HG02943 (cell line): ENCODE data around the gene RAB8B.

Source experiments
- ATAC-seq: cut with Tn5 transposase; IDR thresholded peaks from one replicate; pipeline ENCODE4 v1.9.1; 2021; ENCODE audit warnings: mild to moderate bottlenecking, low read depth, moderate library complexity; ENCODE audit not compliant: unreplicated experiment

RAB8B gene

GRCh38 chr15:63181648-63182047 lies 7.8 kb upstream of the RAB8B start:
- no peak for ATAC-seq

- no peak for ATAC-seq
These were observed 4.2 kb upstream of the RAB8B start for GRCh38 chr15:63185206-63185605.

GRCh38 chr15:63186065-63186464 lies 3.3 kb upstream of the RAB8B start:
- no peak for ATAC-seq

DNA sequence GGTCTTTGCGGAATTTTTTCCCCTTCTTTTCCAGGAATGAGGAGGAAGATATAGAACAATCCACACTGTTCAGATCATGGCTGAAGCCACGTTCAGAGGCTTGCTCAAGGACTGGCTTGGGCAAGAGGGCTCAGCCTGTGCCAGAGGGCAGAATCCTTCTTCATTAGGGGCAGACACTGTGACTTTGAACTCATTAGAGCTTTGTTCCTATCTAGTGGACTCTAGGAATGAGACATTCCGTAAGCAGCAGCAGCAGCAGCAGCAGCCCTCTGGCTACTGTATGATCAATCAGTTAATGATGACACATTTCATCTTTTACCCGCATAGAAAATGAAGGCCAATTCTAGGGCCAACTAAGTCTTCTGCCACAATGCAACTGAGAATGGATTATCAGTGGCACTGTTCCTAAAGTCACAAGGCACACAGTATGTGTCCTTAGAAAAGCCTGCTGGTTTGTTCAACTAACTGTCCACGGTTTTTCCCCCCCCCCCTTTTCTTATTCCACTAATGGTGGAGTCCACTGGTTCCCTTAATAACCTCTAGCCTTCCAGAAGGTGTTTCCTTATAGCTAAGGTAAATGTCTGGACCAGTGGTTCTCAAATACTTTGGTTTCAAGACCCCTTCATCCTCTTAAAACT lies 1.7 kb upstream of the RAB8B start:
- ATAC-seq = no peak

DNA sequence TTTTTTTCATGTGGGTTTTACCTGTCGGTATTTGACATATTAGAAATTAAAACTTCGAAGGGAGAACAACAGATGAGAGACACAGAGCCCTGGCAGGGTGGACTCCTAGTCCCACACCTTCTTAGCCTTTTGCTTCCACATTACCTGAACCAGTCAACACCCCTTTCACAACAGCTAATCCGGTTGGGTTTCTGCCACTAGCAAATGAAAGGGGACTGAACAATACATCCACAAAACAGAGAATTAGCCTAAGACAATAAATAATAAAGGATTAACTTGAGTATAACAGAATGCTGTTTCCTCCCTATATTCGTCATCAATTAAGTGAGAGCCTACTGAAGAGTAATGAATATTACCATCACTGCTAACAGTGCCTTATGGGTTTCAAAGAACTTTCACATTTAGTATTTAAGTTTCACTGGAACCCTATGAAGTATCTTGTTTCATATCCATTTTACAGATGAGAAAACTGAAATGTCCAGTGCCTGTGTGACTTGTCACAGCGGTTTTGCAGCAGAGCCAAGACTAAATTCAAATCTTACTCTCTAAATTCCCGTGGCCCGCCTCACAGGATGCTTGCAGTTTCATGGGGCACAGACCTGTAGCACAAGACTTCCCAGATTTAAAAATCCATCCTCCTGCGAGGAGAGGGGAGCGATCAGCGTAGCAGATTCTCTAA lies 1.0 kb upstream of the RAB8B start:
- no peak for ATAC-seq

- ATAC-seq = no peak
These were observed 749 bp downstream of the RAB8B start for GRCh38 chr15:63189941-63190768.

DNA sequence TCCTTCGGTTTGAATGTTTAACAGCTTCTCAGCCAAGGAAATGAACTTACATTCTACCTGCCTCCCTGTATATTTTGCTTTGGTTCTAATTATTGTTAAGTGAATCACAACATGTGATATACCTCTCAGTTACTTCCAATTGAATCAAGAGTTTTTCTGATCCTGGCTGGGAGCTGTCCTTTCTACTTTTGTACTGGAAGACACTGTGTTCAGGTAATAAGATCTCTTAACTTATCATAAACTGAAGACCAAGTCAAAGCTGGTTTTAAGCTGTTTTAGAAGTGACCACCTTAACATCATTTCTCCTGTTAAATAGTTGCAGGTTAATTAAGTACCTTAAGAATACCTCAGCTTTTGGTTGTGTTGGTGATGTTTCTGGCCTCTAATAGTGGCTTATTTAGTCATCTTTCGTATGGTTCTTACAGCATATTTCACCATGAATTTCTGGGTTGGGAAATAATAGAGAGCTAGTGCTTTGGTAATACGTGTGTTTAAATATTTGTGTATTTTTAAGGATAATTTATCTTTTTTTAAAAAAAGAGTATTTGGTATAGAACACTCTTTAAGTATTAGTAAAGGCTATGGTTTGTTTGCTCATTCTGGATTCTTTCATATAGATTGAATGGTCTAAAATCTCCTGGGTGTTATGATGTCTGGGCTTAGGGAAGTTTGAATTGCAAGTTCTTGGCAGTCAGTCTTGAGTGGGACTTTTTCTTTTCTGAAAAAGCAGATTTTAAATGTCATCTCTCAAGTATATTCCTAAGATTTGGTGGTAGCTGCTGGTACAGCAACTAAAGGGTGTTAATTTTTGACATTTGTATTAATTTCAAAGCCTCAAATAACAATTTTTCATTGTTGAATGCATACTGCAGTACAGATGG lies 1.6 kb downstream of the RAB8B start:
- ATAC-seq = no peak

DNA sequence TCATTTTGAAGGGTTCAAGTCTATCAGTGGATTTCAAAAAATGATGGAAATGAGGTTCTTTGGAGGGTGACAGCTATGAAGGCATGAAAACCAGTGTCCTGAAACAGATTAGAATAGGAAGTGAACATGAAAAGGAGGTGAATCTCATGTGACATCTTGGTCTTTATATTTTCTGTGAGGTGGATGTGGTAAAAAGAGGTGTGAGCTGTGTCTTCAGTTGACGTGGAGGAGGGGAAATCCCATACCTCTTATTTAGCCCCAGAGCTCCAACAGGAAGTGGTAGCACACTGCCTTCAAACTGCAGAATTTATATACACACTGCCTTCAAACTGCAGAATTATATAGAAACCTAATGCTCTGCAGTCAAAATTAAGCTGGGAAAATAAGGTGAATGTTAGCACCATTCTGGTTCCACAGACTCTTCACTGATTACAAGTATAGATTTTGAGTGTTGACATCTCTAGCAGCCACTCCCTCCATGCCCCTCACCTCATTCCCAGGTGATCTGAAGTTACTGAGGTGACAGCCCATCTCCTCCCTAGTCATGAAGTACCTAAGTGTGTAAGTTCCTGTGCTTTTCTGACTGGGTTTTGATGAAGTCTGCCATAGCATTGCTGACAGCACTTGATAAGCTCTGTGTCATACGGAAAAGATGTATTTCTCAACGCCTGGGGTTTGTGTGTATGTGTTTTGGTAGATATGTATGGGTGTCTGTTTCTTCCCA lies 2.7 kb downstream of the RAB8B start:
- ATAC-seq = no peak

GRCh38 chr15:63192619-63193206 lies 3.3 kb downstream of the RAB8B start:
- no peak for ATAC-seq

DNA sequence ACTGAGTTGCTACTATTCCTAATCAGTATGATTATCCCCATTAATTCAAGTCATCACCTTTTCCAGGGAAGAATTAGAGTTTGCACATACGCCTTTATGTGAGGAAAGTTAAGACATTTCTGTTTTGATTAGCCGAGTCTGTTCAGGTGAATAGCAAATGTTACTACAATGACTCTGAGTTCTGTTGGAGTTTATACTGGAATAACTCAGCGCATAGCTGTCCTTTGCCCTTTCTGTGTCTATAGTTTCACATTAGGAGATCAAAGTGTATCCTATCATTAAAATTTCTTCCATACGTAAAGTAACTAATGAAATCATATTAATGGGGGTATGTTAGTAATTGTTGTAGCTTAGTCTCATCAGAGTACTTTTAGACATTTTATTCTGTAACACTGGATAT lies 4.9 kb downstream of the RAB8B start:
- no peak for ATAC-seq

GRCh38 chr15:63194880-63195568 lies 5.6 kb downstream of the RAB8B start:
- ATAC-seq = no peak

- no peak for ATAC-seq
These were observed 6.2 kb downstream of the RAB8B start for GRCh38 chr15:63195569-63196015.

GRCh38 chr15:63196842-63197241 lies 7.4 kb downstream of the RAB8B start:
- ATAC-seq = no peak

- no peak for ATAC-seq
These were observed 8.2 kb downstream of the RAB8B start for GRCh38 chr15:63197626-63198025.

DNA sequence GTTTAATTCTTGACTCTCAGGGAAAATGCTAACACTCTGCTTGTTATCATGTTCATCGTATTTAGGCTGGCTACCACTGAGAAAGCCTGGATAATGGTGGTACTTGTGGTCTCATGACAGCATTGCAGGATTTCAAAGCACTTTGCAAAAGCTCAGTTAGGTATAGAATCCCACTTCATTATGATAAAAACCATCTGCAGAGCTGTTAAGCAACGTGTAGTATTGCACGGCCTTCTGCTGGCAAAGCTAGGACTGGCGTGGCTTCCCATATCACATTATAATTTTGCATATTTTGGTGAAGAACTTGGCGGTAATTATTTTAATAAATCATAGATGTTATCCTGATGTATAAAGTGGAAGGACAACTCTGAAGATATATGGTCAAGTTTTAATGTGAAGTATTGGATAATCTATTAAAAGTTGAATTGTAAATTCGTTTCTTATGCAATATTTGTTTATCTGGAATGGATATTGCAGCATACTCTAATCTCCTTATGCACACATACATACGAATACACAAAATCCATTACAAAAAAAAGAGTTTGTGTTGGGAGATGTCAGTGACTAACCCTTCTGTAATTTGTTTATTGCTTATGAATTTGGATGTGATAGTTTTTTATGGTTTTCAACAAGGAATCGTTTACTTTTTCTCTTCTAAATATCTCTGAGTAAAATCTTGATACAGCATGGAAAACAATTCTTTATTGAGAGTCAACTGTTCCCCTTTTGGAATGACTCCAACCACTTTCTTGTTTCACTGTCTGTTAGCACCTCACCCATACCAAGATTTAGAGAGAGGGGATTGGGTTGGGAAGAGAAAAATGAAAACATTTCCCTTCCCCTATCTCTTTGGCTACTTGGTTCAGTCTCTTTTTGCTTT lies 9.2 kb downstream of the RAB8B start:
- no peak for ATAC-seq

- ATAC-seq = no peak
These were observed 11.3 kb downstream of the RAB8B start for GRCh38 chr15:63200464-63201249.

- ATAC-seq = no peak
These were observed 13.5 kb downstream of the RAB8B start for GRCh38 chr15:63202861-63203260.
